GM21515 (cell line): ENCODE results near the gene MBP.

ENCODE experiments used
- ATAC-seq: cut with Tn5 transposase; IDR thresholded peaks from one replicate; pipeline ENCODE4 v1.9.1; 2021; ENCODE audit not compliant: unreplicated experiment

Gene MBP

DNA sequence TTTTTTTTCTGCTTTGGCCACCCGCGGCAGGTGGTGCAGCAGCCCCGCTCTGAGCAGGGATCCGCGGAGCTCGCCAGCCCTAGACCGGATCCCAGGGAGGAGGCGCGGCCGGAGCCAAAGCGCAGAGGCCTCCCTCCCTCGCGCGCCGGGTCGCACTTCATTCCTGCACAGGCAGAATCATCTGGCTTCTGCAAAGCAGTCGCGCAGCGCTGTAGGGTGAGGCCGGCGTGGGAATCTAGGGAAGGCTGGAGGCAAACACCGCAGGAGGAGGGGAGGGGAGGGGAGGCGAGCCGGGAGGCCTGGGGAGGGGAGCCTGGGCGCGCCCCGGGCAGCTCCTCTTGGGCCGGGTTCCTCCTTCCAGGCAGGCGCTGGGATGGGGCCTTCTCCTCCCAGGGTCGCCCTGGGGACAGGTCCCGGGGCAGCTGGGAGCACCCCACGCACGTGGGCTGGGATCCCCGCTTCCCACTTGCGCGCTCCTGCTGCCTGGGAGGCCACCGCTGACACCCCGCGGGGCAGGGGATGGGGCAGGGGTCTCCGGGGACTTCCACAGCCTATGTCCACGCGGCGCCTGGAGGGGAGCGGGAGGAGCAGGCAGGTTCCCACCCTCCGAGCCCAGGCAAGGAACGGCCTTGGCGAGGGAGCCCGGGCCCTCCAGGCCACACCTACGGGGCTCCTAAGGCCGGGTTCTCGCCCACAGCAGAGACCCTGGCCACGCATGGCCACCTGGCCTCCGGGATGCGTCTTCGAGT lies 45.0 kb downstream of the MBP start:
- no peak for ATAC-seq

DNA sequence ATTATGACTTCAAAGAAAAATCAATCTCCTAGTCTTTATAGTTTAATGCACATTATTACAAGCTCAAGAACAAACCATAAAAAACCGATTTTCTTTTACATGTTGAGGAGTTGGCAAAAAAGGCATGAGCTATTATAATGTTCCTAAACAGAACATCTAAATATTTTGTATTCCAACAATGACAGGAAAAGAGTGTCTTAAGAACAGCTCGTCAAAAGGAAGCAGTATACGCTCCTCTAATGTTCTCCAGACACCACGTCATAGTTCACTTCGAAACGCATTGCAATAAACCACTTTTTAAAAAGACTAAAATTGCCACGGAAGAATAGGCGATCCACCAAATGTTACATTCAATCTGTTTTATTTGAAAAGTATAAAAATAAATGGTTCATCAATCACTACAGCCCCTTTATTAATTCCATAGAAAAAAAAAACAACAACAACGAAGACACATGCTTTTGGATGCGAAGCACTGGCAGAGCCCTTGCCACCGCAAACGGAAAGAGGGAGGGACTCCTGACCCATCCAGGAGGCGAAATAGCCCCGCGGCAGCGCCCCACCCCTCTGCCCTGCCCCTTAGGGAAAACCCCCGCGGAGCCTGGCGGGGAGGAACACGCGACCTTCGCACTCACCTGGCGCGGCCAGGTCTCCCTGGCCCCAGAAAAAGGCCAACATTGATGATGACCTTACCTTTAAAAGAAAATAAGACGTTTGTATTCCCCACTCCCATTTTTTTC lies 45.8 kb downstream of the MBP start:
- no peak for ATAC-seq

DNA sequence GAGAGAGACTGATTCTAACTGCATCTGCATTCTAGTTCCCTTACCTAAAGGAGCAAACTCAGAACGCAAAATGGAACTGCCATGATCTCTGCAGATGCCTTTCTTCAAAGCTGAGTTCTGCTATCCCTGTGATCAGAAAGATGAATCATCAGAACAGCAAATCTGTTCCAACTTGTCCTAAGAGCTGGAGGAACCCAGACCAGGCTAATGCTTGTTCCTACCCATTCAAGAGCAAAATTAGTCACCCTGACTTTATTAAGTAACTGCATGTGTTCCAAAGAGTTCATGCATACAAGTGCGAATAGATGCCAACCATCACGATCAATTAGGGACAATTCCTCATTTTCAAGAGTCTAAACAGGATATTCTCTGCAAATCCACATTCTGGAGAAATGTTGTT lies 46.5 kb downstream of the MBP start:
- no peak for ATAC-seq

DNA sequence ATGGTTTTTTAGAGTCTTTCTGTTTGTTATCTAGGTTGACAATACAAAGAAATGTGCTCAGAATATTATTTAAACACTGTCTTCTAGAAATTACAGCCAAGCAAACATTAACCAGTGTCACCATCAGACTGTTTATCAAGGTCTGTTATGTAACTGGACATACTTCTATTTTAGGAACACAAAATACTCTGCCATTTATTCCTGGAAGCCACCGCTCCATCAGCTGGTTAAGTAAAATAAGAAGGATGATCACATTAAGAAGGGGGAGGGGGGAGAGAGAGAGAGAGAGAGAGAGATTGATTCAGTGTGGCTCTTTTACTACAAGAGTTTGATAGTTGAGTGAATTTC lies 47.9 kb downstream of the MBP start:
- no peak for ATAC-seq

DNA sequence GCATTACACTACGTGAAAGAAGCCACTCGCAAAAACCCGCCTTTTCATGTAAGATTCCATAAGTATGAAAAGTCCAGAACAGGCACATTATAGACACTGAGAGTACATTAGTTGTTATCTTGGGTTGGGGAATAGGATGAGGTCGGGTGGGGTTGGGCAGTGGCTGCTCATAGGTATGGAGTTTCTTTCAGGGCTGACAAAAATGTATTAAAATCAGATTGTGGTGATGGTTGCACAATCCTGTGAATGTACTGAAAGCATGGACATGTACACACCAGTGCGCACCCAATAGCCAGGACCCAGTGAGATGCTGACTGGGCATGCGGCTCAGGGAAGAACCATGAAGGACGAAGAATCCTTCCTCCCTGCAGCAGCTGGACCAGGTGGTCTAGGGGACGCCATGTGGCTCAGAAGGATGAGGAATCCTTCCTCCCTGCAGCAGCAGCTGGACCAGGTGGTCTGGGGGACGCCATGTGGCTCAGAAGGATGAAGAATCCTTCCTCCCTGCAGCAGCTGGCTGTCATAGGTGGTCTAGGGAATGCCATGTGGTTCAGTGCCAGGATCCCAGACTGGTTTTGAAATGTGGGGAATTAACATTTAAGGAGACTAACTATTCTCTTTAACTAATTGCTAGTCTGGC lies 50.1 kb downstream of the MBP start:
- no peak for ATAC-seq

DNA sequence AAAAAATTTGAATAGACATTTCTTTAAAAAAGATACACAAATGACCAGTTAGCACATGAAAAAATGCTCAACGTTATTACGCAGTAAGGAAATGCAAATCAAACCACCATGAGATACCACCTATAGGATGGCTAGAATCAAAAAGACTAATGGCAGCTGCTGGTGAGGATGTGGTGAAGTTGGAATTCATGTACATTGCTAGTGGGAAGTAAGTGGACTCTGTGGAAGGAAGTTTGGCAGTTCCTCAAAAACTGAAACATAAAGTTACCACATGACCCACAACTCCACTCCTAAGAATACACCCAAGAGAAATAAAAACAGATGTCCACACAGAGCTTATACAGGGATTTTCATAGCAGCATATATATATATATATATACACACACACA lies 51.2 kb downstream of the MBP start:
- no peak for ATAC-seq

DNA sequence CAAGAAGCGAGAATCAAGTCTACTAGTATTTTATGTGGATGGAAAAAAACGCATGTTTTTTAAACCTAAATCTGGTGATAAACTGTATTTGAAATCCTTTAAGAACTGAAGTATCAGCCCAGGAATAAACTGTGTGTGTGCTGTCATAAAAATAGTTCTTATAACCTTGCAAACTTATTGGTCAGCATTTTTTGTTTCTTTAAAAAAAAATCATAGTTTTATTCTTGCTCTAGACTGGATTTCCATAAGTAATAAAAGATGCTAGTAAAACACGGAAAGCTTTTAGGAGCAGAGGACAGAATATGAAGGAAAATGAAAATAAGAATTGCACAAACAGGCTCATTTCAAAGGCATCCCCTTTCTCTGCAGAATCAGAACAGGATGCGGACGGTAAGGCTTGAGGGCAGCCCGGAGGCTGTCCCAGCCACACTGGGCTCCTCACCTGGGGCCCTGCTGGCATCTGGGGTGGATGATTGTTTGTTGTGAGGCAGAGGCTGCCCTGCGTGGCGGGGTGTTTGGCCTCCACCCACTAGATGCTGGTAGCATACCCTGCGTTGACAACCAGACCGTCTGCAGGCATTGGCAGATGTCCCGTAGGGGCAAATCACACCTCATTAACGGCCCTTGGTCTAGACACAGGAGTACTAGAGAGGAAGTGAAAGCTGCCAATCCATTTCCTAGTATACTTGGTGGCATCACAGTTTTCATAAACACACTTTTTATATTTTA lies 52.5 kb downstream of the MBP start:
- ATAC-seq, result peak; percentile 69

DNA sequence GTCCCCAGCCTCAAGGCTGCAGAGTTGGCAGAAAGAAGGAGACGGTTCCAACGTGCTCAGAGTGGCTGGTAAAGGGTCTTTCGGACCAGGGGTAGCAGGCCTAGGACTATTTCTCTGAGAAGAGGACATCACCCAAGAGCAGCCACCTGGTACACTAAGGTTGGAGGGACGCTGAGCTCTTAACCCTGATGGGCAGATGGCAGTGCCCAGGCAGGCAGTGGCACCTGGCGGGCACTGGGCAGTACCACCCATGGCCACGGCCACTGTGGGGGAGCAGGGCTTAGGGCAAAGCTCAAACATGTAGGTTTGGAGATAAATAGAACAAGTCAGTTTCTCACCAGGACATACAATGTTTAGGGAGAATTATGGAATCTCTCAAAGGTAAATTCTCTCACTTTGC lies 53.5 kb downstream of the MBP start:
- no peak for ATAC-seq

DNA sequence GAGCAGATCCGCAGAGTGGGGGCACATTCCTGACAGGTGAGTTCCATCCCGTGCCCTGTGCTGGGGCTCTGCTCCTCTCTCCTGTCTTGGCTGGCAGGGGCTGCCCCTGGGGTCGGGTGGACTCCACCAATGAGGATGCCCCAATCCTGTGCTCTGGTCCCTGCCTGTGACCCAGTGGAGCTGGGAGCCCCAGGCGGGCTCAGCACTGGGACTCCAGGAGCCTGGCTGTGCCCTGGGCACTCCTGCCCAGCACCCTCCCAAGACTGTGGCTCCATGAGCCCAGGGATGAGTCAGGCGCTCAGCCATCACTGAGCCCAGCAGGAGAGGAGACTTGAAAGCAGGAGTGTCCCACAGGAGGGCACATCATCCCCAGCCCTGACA lies 53.9 kb downstream of the MBP start:
- ATAC-seq, result no peak

DNA sequence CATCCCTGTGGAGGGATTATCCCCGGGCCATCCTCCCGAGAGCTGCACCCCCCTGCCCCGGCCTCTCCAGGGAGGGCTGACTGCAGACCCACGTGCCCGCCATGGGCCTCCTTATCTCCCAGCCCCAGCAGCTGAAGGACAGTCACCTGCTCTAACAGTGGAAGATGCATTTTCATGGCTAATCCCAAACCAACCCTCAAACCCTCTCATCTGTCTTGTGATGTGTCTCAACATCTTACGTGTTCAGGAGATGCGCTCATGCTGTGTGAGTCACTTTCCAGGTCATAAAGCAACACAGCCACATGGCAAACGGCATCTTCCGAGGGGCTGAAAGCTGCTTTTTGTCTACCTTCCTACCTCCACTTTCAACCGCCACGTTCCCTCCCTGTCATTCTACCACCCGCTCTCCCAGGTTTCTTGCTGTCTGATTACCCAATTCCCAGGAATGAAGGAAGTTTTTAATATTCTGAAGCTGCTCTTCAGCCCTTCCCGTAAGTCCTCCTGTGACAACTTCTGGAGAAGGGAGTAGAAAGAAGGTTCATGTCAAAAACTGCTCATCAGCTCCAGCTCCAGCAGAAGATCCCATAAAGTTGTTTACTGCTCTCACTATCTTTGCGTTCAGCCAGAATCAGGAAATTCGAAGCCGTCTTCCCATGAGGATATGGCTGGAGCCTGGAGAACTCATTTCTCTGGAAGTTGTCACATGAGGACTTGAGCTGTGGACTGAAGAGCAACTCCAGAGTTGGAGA lies 54.5 kb downstream of the MBP start:
- ATAC-seq, result no peak

DNA sequence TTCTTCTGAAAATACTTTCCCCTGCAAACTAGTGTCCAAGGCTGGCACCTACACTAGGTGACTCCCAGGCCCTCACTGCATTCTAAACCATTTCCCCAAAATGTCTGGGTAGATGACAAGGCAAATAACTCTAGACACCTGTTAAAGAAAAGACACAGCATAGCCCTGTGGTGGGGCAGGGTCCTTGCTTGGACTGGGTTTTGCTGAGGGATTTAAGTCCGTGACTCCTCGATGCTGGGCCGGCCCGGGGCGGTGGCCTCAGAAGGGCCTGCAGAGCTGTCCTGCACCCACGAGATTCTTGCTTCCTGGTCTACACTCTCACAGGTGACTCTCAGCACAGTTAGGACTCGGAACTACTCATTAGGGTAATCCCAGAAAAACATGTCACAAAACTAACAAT lies 55.2 kb downstream of the MBP start:
- no peak for ATAC-seq

DNA sequence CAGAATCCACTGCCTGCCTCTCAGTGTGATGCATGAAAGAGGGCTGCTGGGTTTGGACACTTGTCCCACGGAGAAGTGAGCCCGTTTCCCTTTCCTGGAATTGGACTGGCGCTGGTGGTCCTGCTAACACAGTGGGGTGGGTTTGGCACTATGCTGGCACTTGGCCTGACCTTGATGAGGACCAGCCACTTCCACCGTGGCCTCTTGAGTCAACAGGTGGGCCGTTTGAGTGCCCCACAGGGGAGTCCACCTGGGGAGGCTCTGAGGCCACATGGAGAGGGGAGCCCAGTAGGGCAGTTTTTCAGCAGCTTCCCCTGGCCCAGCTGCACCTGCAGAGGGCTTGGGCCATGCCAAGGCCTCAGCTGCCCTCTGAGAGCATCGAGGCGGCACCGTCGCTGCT lies 56.5 kb downstream of the MBP start:
- no peak for ATAC-seq

DNA sequence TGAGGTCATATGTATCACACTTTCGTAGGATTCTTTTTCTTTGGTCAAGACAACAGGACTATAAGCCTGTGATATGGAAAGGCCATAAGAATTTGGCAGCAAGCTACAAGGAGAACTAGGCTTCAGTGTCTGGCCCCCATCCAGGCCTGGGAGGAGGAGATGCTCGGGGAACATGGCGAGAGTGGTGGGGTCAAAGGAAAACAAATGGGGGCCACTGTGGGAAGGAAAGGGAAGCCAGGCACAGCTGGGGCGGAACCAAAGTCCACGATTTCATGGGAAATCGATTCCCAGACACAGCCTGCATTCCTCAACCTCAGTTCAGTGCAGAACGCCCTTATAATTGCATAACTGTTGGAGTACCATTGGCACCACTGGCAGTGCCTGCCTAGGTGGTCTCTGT lies 58.2 kb downstream of the MBP start:
- ATAC-seq, result no peak

DNA sequence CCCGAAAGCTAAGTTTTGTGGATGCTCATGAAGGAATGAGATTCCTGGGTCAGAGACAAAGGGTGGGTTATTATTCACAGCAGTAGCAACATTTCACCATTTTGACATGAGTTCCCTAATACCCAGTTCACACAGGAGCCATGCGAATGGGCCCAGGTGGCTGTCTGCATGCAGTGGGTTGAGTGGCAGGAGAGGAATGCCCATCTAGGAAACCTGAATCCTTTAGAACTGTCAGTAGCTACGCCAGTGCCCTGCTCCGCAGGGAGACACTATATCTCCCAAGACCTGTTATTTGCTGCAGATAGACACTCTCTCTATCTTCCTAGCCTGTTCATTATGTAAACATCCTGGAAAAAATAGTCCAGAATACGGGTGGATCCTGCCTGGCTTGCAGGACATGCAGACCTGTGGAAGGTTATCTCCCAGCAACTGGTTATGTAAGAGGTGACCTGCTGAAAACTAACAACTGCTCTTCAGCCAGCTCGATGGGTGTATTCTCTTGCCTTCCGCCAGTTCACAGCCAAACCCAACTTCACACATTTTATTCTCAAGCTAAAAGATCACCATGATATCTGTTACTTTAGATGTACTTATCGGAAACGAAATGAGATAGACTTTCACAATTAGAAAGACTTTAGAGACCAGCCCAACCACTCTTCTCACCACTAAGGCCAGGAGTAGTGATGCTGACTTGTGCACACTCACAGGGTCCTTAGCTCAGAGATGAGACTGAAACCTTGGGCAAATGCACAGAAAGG lies 59.1 kb downstream of the MBP start:
- no peak for ATAC-seq

DNA sequence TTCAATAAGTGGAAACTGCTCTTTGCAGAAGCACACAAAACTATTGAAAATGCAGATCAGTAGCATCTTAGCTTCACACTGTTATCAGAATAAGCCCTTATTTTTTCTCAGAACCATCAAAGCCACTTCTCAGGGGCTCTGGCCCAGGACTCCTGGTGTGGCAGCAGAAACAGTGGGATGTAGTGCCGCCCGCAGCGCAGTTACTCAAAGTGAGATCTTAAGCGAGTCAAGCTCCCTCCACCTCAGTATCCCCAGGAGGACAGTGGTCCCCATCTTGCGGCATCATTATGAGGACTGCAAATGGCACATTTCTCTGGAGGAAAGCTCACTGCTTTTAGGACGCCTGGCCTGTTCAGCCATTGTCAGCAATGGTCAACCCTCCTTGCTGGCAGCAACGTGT lies 60.0 kb downstream of the MBP start:
- ATAC-seq, result no peak

DNA sequence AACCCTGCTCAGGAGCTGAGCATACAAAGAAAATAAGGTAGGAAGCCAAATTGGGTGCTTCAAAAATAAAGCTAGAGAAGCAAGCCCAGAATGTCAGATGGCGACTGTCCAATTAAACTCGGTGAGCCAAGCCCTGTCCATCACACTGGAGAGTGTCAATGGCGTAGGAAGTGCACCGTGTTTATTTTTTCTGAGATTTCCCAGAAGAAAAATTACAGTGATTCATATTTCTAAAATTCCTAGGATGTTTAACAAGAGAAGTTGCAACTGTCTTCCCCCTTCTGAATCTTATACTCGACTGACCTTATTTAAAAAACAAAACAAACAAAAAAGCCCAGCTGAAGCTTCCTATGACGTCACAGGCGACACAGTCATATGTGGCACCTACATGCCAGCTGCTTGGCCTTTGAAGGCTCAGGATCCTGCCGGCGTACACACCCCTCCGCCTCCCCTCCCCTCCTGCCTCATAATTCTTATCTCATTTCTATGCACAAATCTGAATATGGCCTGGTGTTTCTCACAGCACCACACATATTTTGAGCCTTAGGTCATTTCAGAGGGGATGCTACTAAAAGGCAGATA lies 60.8 kb downstream of the MBP start:
- no peak for ATAC-seq

DNA sequence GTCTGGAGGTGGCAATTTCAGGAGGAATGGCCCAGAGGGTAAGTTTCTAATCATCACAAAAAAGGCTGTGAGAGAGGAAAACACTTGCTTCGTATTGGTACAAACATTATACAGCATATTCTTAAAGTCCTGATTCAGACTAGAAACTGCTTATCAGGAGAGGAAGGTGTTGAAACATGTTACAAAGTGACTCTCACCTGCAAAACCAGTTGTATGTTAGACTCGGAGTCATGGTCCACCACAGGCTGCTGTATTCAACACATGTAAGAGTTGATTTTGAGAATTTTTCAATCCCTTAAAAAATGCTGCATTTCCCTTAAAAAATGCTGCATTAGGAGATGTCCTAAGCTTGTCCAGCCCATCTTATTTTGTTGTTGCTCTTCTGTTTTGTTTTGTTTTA lies 61.5 kb downstream of the MBP start:
- ATAC-seq, result no peak

DNA sequence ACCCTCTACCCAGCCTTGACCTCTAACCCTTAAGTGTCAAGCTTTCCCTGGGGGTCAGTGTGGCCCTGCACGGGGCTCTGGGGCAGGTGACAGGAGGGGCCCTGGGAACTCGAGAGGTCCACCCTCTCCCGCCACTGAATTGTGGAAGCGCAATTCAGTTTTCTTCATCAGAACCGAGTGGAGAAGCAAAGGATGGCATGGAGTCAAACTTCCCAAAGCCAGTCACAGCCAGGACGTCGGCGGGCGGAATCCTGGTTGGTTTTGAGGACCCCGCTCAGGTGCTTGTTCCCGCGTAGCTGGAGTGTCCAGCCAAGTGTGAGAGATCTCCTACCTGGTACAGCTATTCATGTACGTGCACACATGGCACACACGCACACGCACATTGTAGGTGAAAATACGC lies 62.0 kb downstream of the MBP start:
- ATAC-seq, result no peak

DNA sequence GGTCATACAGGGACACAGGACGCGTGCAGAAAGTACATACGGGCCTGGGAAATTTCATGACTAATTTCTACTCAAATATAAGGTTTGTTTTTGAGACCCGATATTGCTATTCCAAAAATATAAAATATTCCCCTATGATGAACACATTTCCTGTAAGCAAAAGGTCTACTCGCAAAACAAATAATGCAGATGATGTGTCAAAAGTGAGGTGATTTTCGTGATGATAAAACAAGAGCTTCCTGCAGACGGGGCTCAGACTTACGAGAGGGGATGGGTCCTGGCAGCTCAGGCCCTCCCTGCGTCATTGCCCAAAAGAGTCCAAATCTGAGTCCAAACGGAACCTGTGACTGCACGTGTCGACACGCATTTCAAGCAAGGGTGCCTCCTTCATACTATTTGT lies 62.7 kb downstream of the MBP start:
- no peak for ATAC-seq

DNA sequence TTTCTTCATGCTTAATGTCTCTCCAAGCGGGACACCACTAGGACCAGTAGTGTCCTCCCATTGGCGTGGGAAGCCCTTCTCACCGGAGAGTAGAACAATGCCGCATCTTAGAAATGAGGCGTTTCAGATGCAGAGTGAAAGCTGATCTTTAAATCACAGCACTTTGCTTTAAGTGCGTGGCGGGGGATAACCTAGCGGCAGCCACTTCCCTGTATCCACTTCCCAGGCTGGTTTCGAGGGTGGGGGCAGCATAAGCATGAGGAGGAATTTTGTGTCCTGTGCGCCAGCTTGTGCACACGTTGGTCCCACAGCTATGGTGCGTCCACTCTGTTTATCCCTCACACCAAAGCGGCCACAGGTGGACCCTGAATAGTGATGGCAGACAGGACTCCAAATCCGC lies 63.1 kb downstream of the MBP start:
- no peak for ATAC-seq
